ENCODE data around the gene HIVEP2. TPM values are rescaled to one million over a fixed set of nuclear protein-coding genes. Genes with fewer than 3 reads are reported as not detected.

The HIVEP2 gene
- total and polyA plus RNA-seq, 8 donors, result 0.58 to 14.3 (median 4.8) TPM

DNA sequence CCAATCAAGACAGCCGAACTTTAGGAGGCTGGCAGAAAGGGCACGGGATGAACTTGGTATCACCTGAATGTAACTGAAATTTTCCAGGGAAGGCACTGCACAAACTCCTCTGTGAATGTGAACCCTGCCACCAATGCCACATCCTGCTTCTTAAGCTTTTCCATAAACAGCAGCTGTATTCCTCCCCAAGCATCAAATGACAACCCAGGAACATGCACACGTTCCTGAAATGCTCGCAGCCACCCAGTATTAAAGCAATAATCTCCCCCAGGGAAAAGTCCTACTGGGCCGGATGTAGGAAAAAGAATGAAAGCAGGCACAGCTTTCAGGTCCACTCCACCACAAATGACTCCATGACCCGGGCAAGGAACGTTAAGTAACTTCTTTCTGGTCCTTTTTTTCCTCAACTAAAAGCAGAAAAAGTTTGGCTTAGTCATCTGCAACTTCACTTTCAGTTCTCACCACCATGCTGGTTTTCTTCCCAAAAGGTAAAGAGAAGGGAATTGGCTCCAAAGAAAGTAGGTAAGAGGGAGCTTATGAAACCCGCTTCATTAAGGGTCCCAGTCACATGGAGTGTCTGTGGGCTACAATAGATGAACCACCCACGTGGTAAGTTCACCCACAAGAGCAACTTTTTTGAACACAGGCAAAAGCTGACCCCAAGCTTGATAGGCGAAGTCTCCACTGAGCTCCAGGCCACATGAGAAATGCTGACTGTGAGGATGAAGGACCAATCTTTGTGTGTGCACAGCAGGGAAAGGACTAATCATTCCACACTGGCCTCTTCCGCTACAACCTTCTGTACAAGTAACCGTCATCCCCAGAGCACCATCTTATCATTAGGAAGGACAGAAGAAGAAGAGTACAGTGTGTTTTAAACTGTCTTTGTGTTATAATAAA is 90.1 kb downstream of the HIVEP2 start:
- Histone ChIP-seq H3K4me3 (no peak overlapping the region), H3K4me1 (peaks cover 0 to 53% (median 23%) of the 10 kb centered on the region in 4 donors), H3K27me3 (no peaks in the 10 kb centered on the region), H3K36me3 (no peaks in the 10 kb centered on the region), H3K27ac (peak overlapping the region in 1 of 5 donors; percentile 47), H3K9me3 (no peaks in the 10 kb centered on the region)
- 76 to 86% (median 81%) methylated on average over 12 of the region's 12 CpGs for WGBS, 5 donors
- DNase-seq, result no peak
- no peak for TF ChIP-seq POLR2A (IDR thresholded peaks at IDR 0.05)
- TF ChIP-seq EP300 (IDR thresholded peaks at IDR 0.05), result no peak
- TF ChIP-seq POLR2AphosphoS5 (IDR thresholded peaks at IDR 0.05), result no peak
- TF ChIP-seq, protein P1, sequence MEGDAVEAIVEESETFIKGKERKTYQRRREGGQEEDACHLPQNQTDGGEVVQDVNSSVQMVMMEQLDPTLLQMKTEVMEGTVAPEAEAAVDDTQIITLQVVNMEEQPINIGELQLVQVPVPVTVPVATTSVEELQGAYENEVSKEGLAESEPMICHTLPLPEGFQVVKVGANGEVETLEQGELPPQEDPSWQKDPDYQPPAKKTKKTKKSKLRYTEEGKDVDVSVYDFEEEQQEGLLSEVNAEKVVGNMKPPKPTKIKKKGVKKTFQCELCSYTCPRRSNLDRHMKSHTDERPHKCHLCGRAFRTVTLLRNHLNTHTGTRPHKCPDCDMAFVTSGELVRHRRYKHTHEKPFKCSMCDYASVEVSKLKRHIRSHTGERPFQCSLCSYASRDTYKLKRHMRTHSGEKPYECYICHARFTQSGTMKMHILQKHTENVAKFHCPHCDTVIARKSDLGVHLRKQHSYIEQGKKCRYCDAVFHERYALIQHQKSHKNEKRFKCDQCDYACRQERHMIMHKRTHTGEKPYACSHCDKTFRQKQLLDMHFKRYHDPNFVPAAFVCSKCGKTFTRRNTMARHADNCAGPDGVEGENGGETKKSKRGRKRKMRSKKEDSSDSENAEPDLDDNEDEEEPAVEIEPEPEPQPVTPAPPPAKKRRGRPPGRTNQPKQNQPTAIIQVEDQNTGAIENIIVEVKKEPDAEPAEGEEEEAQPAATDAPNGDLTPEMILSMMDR (IDR thresholded peaks at IDR 0.05), result no peak
- intact Hi-C loops (cut with DNase I; ENCODE audit: low total_unique reads), result no loop called here

DNA sequence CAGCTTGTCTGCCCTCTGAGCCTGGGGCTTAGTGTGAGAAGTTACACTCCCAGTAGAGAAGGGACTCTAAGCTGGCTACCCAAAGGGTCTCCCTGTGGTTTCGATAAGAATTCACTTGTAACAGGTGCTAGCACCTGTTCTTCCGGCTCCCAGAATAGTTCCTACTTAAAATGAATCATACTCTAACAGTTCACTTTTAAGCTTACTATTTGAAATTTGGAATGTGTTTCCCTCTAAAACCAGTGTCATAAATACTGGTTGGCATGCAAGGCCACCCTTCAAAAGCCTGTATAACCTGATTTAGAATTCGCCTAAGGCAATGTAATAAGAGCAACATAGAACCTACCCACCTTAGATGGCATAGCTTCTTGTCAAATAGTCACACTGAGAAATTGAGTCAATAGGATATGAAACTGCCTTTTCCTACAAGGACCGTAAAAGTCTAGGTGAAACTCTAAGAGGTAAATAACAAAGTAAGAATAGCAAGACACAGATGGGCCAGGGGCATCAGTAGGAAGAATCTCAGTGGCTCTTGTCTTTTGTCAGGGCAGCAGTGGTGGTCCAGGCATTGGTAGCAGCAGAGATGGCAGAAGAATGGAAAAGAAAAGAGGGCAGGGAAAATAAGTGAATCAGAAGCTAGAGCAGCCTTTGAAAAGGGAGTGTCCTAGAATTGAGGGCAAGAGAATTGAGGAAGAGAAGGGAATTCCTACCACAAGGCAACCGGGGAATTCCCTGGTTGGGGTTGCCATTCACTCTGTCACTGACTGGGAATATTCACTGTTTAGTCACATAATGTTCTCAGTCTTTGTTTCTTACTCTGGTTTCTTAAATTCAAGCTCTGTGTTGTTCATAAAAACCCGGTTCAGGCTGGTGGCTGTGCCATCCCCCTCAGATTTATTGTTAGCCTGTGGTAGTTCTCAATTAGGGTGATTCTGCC is 91.5 kb downstream of the HIVEP2 start:
- no peaks in the 10 kb centered on the region for H3K9me3 ChIP-seq
- peaks cover 6 to 58% (median 30%) of the 10 kb centered on the region in 4 donors for H3K4me1 ChIP-seq
- no peaks in the 10 kb centered on the region for H3K36me3 ChIP-seq
- H3K4me3 ChIP-seq, result no peak overlapping the region
- H3K27me3 ChIP-seq, result no peaks in the 10 kb centered on the region
- no peak overlapping the region for H3K27ac ChIP-seq
- 76 to 89% (median 88%) methylated on average over 6 of the region's 6 CpGs for WGBS, 5 donors
- intact Hi-C loops (cut with DNase I; ENCODE audit: low total_unique reads), result no loop called here
- TF ChIP-seq EP300 (IDR thresholded peaks at IDR 0.05), result no peak
- no peak for TF ChIP-seq POLR2AphosphoS5 (IDR thresholded peaks at IDR 0.05)
- TF ChIP-seq, protein P1 (IDR thresholded peaks at IDR 0.05), result no peak
- TF ChIP-seq POLR2A (IDR thresholded peaks at IDR 0.05), result no peak
- no peak for DNase-seq

DNA sequence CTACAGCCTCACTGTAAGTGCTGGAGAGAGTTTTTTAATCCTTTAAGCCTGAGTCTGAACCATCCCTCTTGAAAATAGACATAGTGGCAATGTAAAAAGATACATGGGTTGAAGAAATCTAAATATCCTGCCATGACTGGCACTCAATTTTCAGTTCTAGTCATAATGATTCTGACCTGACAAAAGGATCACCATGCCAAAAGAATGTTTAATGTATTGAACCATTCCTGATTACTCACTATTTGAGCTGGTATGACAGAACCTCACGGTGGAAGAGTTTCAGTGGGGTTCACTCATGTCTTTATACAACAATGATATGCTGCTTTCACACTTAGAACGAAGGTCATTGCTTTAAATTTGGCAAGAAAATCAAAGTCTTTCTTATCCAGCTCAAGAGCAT is 93.4 kb downstream of the HIVEP2 start:
- Histone ChIP-seq H3K4me3 (no peak overlapping the region), H3K9me3 (no peaks in the 10 kb centered on the region), H3K27me3 (no peaks in the 10 kb centered on the region), H3K36me3 (no peaks in the 10 kb centered on the region), H3K4me1 (peaks cover 10 to 75% (median 47%) of the 10 kb centered on the region in 4 donors), H3K27ac (peak overlapping the region in 2 of 5 donors; percentile 13 to 37)
- TF ChIP-seq POLR2AphosphoS5 (IDR thresholded peaks at IDR 0.05) (no peak), POLR2A (IDR thresholded peaks at IDR 0.05) (no peak), EP300 (IDR thresholded peaks at IDR 0.05) (no peak)
- TF ChIP-seq, protein P1 (IDR thresholded peaks at IDR 0.05), result no peak
- intact Hi-C loops (cut with DNase I; ENCODE audit: low total_unique reads), result no loop called here
- WGBS, 5 donors, result 15 to 27% (median 25%) methylated on average over 2 of the region's 2 CpGs
- DNase-seq, result no peak

All from stomach (tissue), 9 donors.